PC-3 (cell line): ENCODE data around the gene FOXJ3. TPM values are rescaled to one million over a fixed set of nuclear protein-coding genes. Genes with fewer than 3 reads are reported as not detected.

ENCODE experiments used
- ATAC-seq: fragments of 200-7000 bp; cut with Tn5 transposase; 2 replicates; pipeline ENCODE4 v1.9.1; 2020; ENCODE audit warnings: mild to moderate bottlenecking, moderate library complexity
- BruUV-seq: library from RNA; stranded (reverse); fragments of 400-500 nt; replicated peaks from 2 replicates; lab custom pipeline; 2021; lab: Mats Ljungman, UMichigan
- CTCF ChIA-PET: fragments of 300-600 bp; sonication (Branson Sonifier 250); formaldehyde crosslinking; loops from one replicate; lab custom pipeline; 2022; ENCODE audit warnings: antibody characterized with exemption; lab: Charles Lee
- POLR2A ChIA-PET: fragments of 300-600 bp; sonication (Branson Sonifier 250); formaldehyde crosslinking; loops from one replicate; lab custom pipeline; 2022; ENCODE audit warnings: antibody characterized with exemption; ENCODE audit not compliant: unreplicated experiment; lab: Charles Lee
- DNase-seq: peaks from one replicate; pipeline ENCODE4 v3.0.0-alpha.2; 2015
- H2AFZ ChIP-seq: fragments of 300-600 bp; sonication (generic); 2 replicates; pipeline ENCODE4 v1.6.0; 2016; ENCODE audit warnings: antibody characterized with exemption, low read length
- H3F3A ChIP-seq: fragments of 300-600 bp; sonication (generic); one replicate; pipeline ENCODE4 v1.6.0; 2017; ENCODE audit warnings: antibody characterized with exemption, low read length, control low read depth, mild to moderate bottlenecking; ENCODE audit not compliant: unreplicated experiment
- H3K27ac ChIP-seq: fragments of 300-600 bp; sonication (generic); 2 replicates; pipeline ENCODE4 v1.5.1; 2016; ENCODE audit warnings: mild to moderate bottlenecking, low read length
- H3K27me3 ChIP-seq: fragments of 300-600 bp; sonication (generic); 2 replicates; pipeline ENCODE4 v1.6.1; 2016; ENCODE audit warnings: low read length, mixed read lengths
- H3K36me3 ChIP-seq: fragments of 300-600 bp; sonication (generic); 2 replicates; pipeline ENCODE4 v1.6.1; 2016; ENCODE audit warnings: low read depth, mixed run types, low read length, mixed read lengths
- H3K4me1 ChIP-seq: fragments of 300-600 bp; sonication (generic); 2 replicates; pipeline ENCODE4 v1.5.1; 2016; ENCODE audit warnings: low read length; ENCODE audit not compliant: insufficient read depth
- H3K4me2 ChIP-seq: fragments of 300-600 bp; sonication (generic); 2 replicates; pipeline ENCODE4 v1.6.0; 2016; ENCODE audit warnings: low read length
- H3K4me3 ChIP-seq: fragments of 300-600 bp; sonication (generic); 2 replicates; pipeline ENCODE4 v1.5.1; 2016; ENCODE audit warnings: mild to moderate bottlenecking, low read length, mixed read lengths
- H3K79me2 ChIP-seq: fragments of 300-600 bp; sonication (generic); 2 replicates; pipeline ENCODE4 v1.6.1; 2017; ENCODE audit warnings: low read length, mixed read lengths
- H3K9ac ChIP-seq: fragments of 300-600 bp; sonication (generic); 2 replicates; pipeline ENCODE4 v1.6.0; 2016; ENCODE audit warnings: mild to moderate bottlenecking, low read length
- H3K9me2 ChIP-seq: fragments of 300-600 bp; sonication (generic); replicated peaks from 2 replicates; pipeline ENCODE4 v1.6.1; 2016; ENCODE audit warnings: mixed run types, low read length, mixed read lengths
- H3K9me3 ChIP-seq: fragments of 300-600 bp; sonication (generic); 2 replicates; pipeline ENCODE4 v1.6.1; 2016; ENCODE audit warnings: low read length, mixed read lengths
- H4K20me1 ChIP-seq: fragments of 300-600 bp; sonication (generic); 2 replicates; pipeline ENCODE4 v1.6.1; 2016; ENCODE audit warnings: low read length, mixed read lengths
- EZH2 ChIP-seq: fragments of 300-600 bp; sonication (generic); IDR thresholded peaks from one replicate; pipeline ENCODE4 v1.6.1; 2017; ENCODE audit warnings: antibody characterized with exemption, mild to moderate bottlenecking, low read length; ENCODE audit not compliant: unreplicated experiment
- EZH2phosphoT487 ChIP-seq: fragments of 300-600 bp; sonication (generic); IDR thresholded peaks from 2 replicates; pipeline ENCODE4 v1.6.1; 2018; ENCODE audit warnings: mild to moderate bottlenecking, antibody characterized with exemption, low read length, borderline replicate concordance
- intact Hi-C: fragments of 100-400 bp; cut with micrococcal nuclease; formaldehyde crosslinking; loops from 2 replicates; pipeline ENCODE4 v1.9.0; 2023
- total RNA-seq: library from RNA; depleted of rRNA; stranded (reverse); fragments of >200 nt; gene quantifications from 2 replicates; pipeline ENCODE4 v1.2.3, GENCODE V29; 2014
- TF ChIP-seq, protein P1 (sequence below): fragments of 300-600 bp; sonication (generic); conservative IDR thresholded peaks from 2 replicates; pipeline ENCODE4 v1.5.1; 2017; ENCODE audit warnings: antibody characterized with exemption, low read depth, mild to moderate bottlenecking, low read length

Gene FOXJ3
- total RNA-seq, 1 experiment from 2014 or later, result 23.4 TPM

DNA sequence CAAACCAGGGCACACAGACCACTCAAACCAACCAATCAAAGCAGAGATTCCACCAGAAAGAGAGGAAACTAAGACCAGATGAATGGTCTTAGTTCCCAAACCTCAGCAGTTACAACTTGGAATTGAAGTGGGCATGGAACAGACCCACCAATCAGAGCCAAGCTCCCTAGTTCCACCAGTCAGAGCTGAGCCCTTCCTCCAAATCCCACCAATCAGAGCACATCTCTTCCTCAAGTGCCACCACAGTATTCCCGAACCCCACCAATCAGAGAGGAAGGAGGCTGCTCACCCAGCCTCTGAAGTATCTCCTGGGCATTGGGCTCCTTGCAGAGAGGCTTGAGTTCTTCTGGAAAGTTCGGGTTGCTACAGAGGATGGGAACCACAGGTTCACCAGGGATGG is 171.9 kb downstream of the FOXJ3 start:
- ChIA-PET CTCF (no interaction called here), POLR2A (no interaction called here)
- Histone ChIP-seq H4K20me1 (no peaks in the 10 kb centered on the region), H3K27me3 (no peaks in the 10 kb centered on the region), H3K4me3 (no peak overlapping the region), H3K9me2 (no peaks in the 10 kb centered on the region), H3K27ac (no peak overlapping the region), H3K9me3 (no peaks in the 10 kb centered on the region), H3K79me2 (no peaks in the 10 kb centered on the region), H3K4me2 (no peak overlapping the region), H2AFZ (no peak overlapping the region), H3F3A (no peaks in the 10 kb centered on the region), H3K9ac (no peak overlapping the region), H3K4me1 (peaks cover 30% of the 10 kb centered on the region), H3K36me3 (no peaks in the 10 kb centered on the region)
- DNase-seq (no peak), ATAC-seq (no peak)
- TF ChIP-seq EZH2, result no peak
- TF ChIP-seq, protein P1, sequence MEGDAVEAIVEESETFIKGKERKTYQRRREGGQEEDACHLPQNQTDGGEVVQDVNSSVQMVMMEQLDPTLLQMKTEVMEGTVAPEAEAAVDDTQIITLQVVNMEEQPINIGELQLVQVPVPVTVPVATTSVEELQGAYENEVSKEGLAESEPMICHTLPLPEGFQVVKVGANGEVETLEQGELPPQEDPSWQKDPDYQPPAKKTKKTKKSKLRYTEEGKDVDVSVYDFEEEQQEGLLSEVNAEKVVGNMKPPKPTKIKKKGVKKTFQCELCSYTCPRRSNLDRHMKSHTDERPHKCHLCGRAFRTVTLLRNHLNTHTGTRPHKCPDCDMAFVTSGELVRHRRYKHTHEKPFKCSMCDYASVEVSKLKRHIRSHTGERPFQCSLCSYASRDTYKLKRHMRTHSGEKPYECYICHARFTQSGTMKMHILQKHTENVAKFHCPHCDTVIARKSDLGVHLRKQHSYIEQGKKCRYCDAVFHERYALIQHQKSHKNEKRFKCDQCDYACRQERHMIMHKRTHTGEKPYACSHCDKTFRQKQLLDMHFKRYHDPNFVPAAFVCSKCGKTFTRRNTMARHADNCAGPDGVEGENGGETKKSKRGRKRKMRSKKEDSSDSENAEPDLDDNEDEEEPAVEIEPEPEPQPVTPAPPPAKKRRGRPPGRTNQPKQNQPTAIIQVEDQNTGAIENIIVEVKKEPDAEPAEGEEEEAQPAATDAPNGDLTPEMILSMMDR, result no peak
- TF ChIP-seq EZH2phosphoT487, result no peak
- BruUV-seq, result no TSS peak
- intact Hi-C loops, result no loop called here

- no peaks in the 10 kb centered on the region for H3K9me2 ChIP-seq
- no TSS peak for BruUV-seq
- CTCF ChIA-PET, result no interaction called here
- no peaks in the 10 kb centered on the region for H3K9me3 ChIP-seq
- no peaks in the 10 kb centered on the region for H3K27me3 ChIP-seq
- no peak overlapping the region for H3K27ac ChIP-seq
- intact Hi-C loops, result no loop called here
- H3K36me3 ChIP-seq, result no peaks in the 10 kb centered on the region
- H4K20me1 ChIP-seq, result no peaks in the 10 kb centered on the region
- TF ChIP-seq EZH2 (no peak), EZH2phosphoT487 (no peak)
- TF ChIP-seq, protein P1, result no peak
- H3K4me2 ChIP-seq, result no peak overlapping the region
- no peak overlapping the region for H3K4me3 ChIP-seq
- no peak for DNase-seq
- H3F3A ChIP-seq, result no peaks in the 10 kb centered on the region
- no peaks in the 10 kb centered on the region for H3K79me2 ChIP-seq
- no peak overlapping the region for H2AFZ ChIP-seq
- ATAC-seq, result no peak
- POLR2A ChIA-PET, result no interaction called here
- H3K9ac ChIP-seq, result no peak overlapping the region
- H3K4me1 ChIP-seq, result peaks cover 20% of the 10 kb centered on the region
These were observed 172.9 kb downstream of the FOXJ3 start for GRCh38 chr1:42162181-42162580.

DNA sequence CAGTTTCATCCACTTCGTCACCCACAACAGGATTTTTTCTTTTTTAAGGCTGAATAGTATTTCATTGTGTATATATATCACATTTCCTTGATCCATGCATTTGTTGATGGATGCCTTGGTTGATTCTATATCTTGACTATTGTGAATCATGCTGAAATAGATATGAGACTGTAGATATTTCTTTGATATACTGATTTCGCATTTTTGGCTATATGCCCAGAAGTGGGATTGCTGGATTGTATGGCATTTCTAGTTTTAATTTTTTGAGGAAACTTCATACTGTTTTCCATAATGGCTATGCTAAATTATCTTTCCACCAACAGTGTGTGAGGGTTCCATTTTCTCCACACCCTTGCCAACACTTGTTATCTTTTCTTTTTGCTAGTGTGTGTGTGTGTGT is 176.8 kb downstream of the FOXJ3 start:
- Histone ChIP-seq H3K9me3 (no peaks in the 10 kb centered on the region), H3K27ac (no peak overlapping the region), H3K9me2 (no peaks in the 10 kb centered on the region), H3F3A (no peaks in the 10 kb centered on the region), H3K4me1 (no peaks in the 10 kb centered on the region), H3K79me2 (no peaks in the 10 kb centered on the region), H3K27me3 (no peaks in the 10 kb centered on the region), H3K9ac (no peak overlapping the region), H3K4me3 (no peak overlapping the region), H2AFZ (no peak overlapping the region), H4K20me1 (no peaks in the 10 kb centered on the region), H3K36me3 (no peaks in the 10 kb centered on the region), H3K4me2 (no peak overlapping the region)
- intact Hi-C loops, result no loop called here
- DNase-seq (no peak), ATAC-seq (no peak)
- TF ChIP-seq EZH2, result no peak
- TF ChIP-seq EZH2phosphoT487, result no peak
- TF ChIP-seq, protein P1, result no peak
- POLR2A ChIA-PET, result no interaction called here
- BruUV-seq, result no TSS peak
- CTCF ChIA-PET, result no interaction called here
